WTC11 (cell line): Measurements from ENCODE around the gene VPS8. TPM values are rescaled to one million over a fixed set of nuclear protein-coding genes. Genes with fewer than 3 reads are reported as not detected.

Source experiments
- ATAC-seq: fragments of 200-7000 bp; cut with Tn5 transposase; 2 replicates; pipeline ENCODE4 v1.10.0; 2021; ENCODE audit warnings: mild to moderate bottlenecking, moderate library complexity
- CTCF ChIA-PET: fragments of 300-600 bp; sonication (Branson Sonifier 250); formaldehyde crosslinking; loops from one replicate; lab custom pipeline; 2021; ENCODE audit warnings: antibody characterized with exemption; lab: Charles Lee
- POLR2A ChIA-PET: fragments of 350-600 bp; sonication (Branson Sonifier 250); formaldehyde crosslinking; loops from one replicate; lab custom pipeline; 2021; ENCODE audit warnings: antibody characterized with exemption; lab: Charles Lee
- DNase-seq: peaks from one replicate; pipeline ENCODE4 v3.0.0; 2021; ENCODE audit warnings: low spot score
- H3K27ac Mint-ChIP-seq: 2 replicates; pipeline ENCODE4 v1.8.0; 2021; ENCODE audit warnings: mixed read lengths
- H3K27me3 Mint-ChIP-seq: 2 replicates; pipeline ENCODE4 v1.8.0; 2021; ENCODE audit warnings: low read depth, mild to moderate bottlenecking, moderate library complexity, mixed read lengths
- H3K36me3 Mint-ChIP-seq: 2 replicates; pipeline ENCODE4 v1.8.0; 2021; ENCODE audit warnings: mixed read lengths
- H3K4me1 Mint-ChIP-seq: 2 replicates; pipeline ENCODE4 v1.8.0; 2022; ENCODE audit warnings: mixed read lengths
- H3K4me3 Mint-ChIP-seq: 2 replicates; pipeline ENCODE4 v1.8.0; 2021; ENCODE audit warnings: mild to moderate bottlenecking, moderate library complexity, mixed read lengths
- H3K9me3 Mint-ChIP-seq: 2 replicates; pipeline ENCODE4 v1.8.0; 2021; ENCODE audit warnings: mixed read lengths
- ATF1 ChIP-seq: sonication (generic); formaldehyde crosslinking; IDR thresholded peaks from 2 replicates; pipeline ENCODE4 v1.8.1; 2023; ENCODE audit warnings: mild to moderate bottlenecking, moderate library complexity, missing genetic modification reagents
- ELF4 ChIP-seq: sonication (generic); formaldehyde crosslinking; IDR thresholded peaks from 2 replicates; pipeline ENCODE4 v1.8.1; 2022; ENCODE audit warnings: low read depth, mild to moderate bottlenecking, moderate library complexity, missing genetic modification reagents
- GRHL2 ChIP-seq: fragments of 250-450 bp; sonication (Bioruptor Pico); IDR thresholded peaks from 2 replicates; pipeline ENCODE4 v1.8.0; 2022; ENCODE audit warnings: mild to moderate bottlenecking, moderate library complexity; ENCODE audit not compliant: insufficient replicate concordance, severe bottlenecking
- IRF2 ChIP-seq: sonication (generic); formaldehyde crosslinking; IDR thresholded peaks from 2 replicates; pipeline ENCODE4 v1.8.0; 2022; ENCODE audit warnings: low read depth, missing genetic modification reagents, borderline replicate concordance
- JAZF1 ChIP-seq: fragments of 250-450 bp; sonication (Bioruptor Pico); IDR thresholded peaks from 2 replicates; pipeline ENCODE4 v1.9.0; 2021; ENCODE audit warnings: moderate library complexity, mild to moderate bottlenecking, inconsistent platforms
- NR2C2 ChIP-seq: sonication (generic); formaldehyde crosslinking; IDR thresholded peaks from 2 replicates; pipeline ENCODE4 v1.8.0; 2022; ENCODE audit warnings: mild to moderate bottlenecking, missing genetic modification reagents
- NR3C1 ChIP-seq: sonication (generic); formaldehyde crosslinking; conservative IDR thresholded peaks from 2 replicates; pipeline ENCODE4 v1.8.1; 2023; ENCODE audit warnings: low read depth, mild to moderate bottlenecking, missing genetic modification reagents
- OVOL2 ChIP-seq: fragments of 250-450 bp; sonication (Bioruptor Pico); IDR thresholded peaks from 2 replicates; pipeline ENCODE4 v1.9.0; 2021; ENCODE audit warnings: mild to moderate bottlenecking, borderline replicate concordance
- PRRX2 ChIP-seq: fragments of 250-450 bp; sonication (Bioruptor Pico); IDR thresholded peaks from 2 replicates; pipeline ENCODE4 v1.8.0; 2021; ENCODE audit warnings: mild to moderate bottlenecking
- SMAD3 ChIP-seq: sonication (generic); formaldehyde crosslinking; IDR thresholded peaks from 2 replicates; pipeline ENCODE4 v1.8.0; 2022; ENCODE audit warnings: missing genetic modification reagents, mild to moderate bottlenecking, borderline replicate concordance
- SP1 ChIP-seq: sonication (generic); formaldehyde crosslinking; conservative IDR thresholded peaks from 2 replicates; pipeline ENCODE4 v1.8.1; 2022; ENCODE audit warnings: missing genetic modification reagents
- TP53 ChIP-seq: sonication (generic); formaldehyde crosslinking; IDR thresholded peaks from 2 replicates; pipeline ENCODE4 v1.8.1; 2023; ENCODE audit warnings: mild to moderate bottlenecking, missing genetic modification reagents
- ZNF138 ChIP-seq: sonication (generic); formaldehyde crosslinking; conservative IDR thresholded peaks from 2 replicates; pipeline ENCODE4 v1.8.1; 2022; ENCODE audit warnings: mild to moderate bottlenecking, moderate library complexity, missing genetic modification reagents
- ZNF219 ChIP-seq: sonication (generic); formaldehyde crosslinking; IDR thresholded peaks from 2 replicates; pipeline ENCODE4 v1.8.0; 2023; ENCODE audit warnings: missing genetic modification reagents, mild to moderate bottlenecking, borderline replicate concordance
- ZNF416 ChIP-seq: fragments of 250-450 bp; sonication (Bioruptor Pico); IDR thresholded peaks from 2 replicates; pipeline ENCODE4 v1.9.0; 2021; ENCODE audit warnings: mild to moderate bottlenecking, inconsistent platforms
- total RNA-seq: library from RNA; stranded (reverse); gene quantifications from 3 replicates; pipeline ENCODE4 v1.2.3, GENCODE V29; 2021
- TF ChIP-seq, protein P1 (sequence below): sonication (generic); formaldehyde crosslinking; IDR thresholded peaks from 2 replicates; pipeline ENCODE4 v1.8.1; 2022; ENCODE audit warnings: missing genetic modification reagents, borderline replicate concordance
- TF ChIP-seq, protein P2 (sequence below): fragments of 250-450 bp; sonication (Bioruptor Pico); conservative IDR thresholded peaks from 2 replicates; pipeline ENCODE4 v1.9.0; 2021; ENCODE audit warnings: mild to moderate bottlenecking
- TF ChIP-seq, protein P3 (sequence below): fragments of 200-600 bp; IDR thresholded peaks from 2 replicates; pipeline ENCODE4 v1.8.0; 2022; ENCODE audit warnings: antibody characterized with exemption
- TF ChIP-seq, protein P4 (sequence below): sonication (generic); formaldehyde crosslinking; IDR thresholded peaks from 2 replicates; pipeline ENCODE4 v1.8.1; 2022; ENCODE audit warnings: mild to moderate bottlenecking, moderate library complexity, missing genetic modification reagents
- TF ChIP-seq, protein P5 (sequence below): fragments of 250-450 bp; sonication (Bioruptor Pico); IDR thresholded peaks from 2 replicates; pipeline ENCODE4 v2.1.2; 2022; ENCODE audit warnings: mild to moderate bottlenecking, moderate library complexity
- TF ChIP-seq, protein P6 (sequence below): sonication (generic); formaldehyde crosslinking; IDR thresholded peaks from 2 replicates; pipeline ENCODE4 v1.8.1; 2022; ENCODE audit warnings: mild to moderate bottlenecking, missing genetic modification reagents, moderate library complexity, borderline replicate concordance
- TF ChIP-seq, protein P7 (sequence below): sonication (generic); formaldehyde crosslinking; IDR thresholded peaks from 2 replicates; pipeline ENCODE4 v1.8.1; 2023; ENCODE audit warnings: mild to moderate bottlenecking, missing genetic modification reagents, moderate library complexity
- TF ChIP-seq, protein P8 (sequence below): sonication (generic); formaldehyde crosslinking; IDR thresholded peaks from 2 replicates; pipeline ENCODE4 v1.8.1; 2023; ENCODE audit warnings: mild to moderate bottlenecking, missing genetic modification reagents, borderline replicate concordance

VPS8 gene
- total RNA-seq, 1 experiment from 2014 or later, result 44.9 TPM

DNA sequence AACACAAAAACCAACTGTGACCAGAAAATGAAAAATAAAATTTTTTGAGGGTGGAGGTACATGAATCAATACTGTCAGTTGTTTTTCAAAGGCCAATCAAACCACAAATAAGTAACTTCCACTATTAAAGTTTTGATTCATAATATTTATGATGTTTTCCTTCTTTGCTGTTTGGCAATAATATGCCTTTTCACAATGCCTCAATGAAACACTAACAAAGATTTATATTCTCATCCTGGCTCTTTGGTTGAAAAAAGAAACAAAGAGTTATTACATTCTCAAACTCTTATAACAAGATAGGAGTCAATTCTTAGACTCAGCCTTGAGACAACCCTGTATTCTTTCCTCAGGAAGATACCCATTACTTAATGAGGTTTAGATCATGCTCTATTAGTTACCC is 277.8 kb downstream of the VPS8 start (continued):
- TF ChIP-seq, protein P1, sequence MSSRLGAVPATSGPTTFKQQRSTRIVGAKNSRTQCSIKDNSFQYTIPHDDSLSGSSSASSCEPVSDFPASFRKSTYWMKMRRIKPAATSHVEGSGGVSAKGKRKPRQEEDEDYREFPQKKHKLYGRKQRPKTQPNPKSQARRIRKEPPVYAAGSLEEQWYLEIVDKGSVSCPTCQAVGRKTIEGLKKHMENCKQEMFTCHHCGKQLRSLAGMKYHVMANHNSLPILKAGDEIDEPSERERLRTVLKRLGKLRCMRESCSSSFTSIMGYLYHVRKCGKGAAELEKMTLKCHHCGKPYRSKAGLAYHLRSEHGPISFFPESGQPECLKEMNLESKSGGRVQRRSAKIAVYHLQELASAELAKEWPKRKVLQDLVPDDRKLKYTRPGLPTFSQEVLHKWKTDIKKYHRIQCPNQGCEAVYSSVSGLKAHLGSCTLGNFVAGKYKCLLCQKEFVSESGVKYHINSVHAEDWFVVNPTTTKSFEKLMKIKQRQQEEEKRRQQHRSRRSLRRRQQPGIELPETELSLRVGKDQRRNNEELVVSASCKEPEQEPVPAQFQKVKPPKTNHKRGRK (CRISPR knock-in tag), result no peak
- TF ChIP-seq ZNF138 (CRISPR knock-in tag) (no peak), TP53 (CRISPR knock-in tag) (no peak), GRHL2 (CRISPR knock-in tag) (no peak), SP1 (CRISPR knock-in tag) (no peak), JAZF1 (CRISPR knock-in tag) (no peak), ZNF416 (no peak)
- TF ChIP-seq, protein P2, sequence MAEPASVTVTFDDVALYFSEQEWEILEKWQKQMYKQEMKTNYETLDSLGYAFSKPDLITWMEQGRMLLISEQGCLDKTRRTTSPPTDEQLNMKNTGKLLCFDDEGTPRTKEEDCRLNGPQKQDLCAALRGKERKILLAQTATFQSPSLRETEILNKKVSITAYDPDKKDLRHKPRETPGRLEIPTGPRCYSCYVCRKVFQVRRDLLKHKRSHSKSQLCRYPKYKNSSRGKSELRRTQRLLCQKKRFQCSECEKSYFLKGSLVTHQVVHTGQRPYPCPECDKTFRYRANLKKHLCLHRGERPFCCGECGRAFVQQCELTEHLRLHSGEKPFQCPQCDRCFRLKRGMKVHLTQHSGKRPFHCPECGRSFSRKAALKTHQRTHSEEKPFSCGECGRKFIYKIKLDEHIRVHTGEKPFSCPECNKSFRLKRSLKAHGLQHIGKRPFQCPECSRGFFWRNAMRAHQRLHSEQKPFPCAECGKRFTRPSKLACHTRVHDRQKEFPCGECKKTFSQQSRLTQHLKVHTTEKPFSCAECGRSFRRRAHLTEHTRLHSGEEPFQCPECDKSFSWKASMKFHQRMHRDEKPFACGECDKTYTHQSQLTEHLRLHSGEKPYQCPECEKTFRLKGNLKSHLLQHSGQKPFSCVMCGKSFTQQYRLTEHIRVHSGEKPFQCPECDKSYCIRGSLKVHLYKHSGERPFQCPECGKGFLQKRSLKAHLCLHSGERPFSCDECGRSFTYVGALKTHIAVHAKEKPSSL, result no peak

DNA sequence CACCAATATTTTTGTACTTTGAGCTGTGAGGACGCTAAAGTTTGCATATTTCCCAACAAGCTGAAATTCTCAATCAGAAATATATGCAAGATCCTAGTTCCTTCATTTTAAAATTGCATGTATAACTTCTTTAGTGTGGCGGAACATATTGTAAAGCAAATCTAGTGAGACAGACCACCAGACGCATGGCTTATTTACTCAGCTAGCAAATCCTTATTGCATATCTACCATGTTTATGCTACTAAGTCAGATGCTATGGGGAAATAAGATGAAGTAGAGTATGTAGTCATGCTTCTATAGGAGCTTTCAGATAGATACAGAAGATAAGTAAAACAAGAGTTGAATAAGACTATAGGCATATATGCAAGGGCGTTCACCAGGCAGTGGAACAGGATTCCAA is 278.8 kb downstream of the VPS8 start:
- DNase-seq (no peak), ATAC-seq (no peak)
- peaks cover 9% of the 10 kb centered on the region for H3K4me1 Mint-ChIP-seq
- H3K27me3 Mint-ChIP-seq, result no peaks in the 10 kb centered on the region
- no peak overlapping the region for H3K27ac Mint-ChIP-seq
- H3K36me3 Mint-ChIP-seq, result no peaks in the 10 kb centered on the region
- POLR2A ChIA-PET, result no interaction called here
- CTCF ChIA-PET, result interaction anchor here (0.6 kb wide), 1 partner anchor 269 kb away, joined by 4 read pairs; no protein-coding TSS in a partner anchor
- H3K4me3 Mint-ChIP-seq, result no peak overlapping the region
- H3K9me3 Mint-ChIP-seq, result 0 out of 2 replicates have a peak, but pooled peaks cover 3% of the 10 kb centered on the region
- no peak for TF ChIP-seq ZNF219 (CRISPR knock-in tag)
- TF ChIP-seq, protein P3, sequence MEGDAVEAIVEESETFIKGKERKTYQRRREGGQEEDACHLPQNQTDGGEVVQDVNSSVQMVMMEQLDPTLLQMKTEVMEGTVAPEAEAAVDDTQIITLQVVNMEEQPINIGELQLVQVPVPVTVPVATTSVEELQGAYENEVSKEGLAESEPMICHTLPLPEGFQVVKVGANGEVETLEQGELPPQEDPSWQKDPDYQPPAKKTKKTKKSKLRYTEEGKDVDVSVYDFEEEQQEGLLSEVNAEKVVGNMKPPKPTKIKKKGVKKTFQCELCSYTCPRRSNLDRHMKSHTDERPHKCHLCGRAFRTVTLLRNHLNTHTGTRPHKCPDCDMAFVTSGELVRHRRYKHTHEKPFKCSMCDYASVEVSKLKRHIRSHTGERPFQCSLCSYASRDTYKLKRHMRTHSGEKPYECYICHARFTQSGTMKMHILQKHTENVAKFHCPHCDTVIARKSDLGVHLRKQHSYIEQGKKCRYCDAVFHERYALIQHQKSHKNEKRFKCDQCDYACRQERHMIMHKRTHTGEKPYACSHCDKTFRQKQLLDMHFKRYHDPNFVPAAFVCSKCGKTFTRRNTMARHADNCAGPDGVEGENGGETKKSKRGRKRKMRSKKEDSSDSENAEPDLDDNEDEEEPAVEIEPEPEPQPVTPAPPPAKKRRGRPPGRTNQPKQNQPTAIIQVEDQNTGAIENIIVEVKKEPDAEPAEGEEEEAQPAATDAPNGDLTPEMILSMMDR, result no peak
- no peak for TF ChIP-seq NR3C1
- TF ChIP-seq SMAD3 (CRISPR knock-in tag), result no peak
- no peak for TF ChIP-seq ATF1
- no peak for TF ChIP-seq NR2C2
- TF ChIP-seq, protein P4, sequence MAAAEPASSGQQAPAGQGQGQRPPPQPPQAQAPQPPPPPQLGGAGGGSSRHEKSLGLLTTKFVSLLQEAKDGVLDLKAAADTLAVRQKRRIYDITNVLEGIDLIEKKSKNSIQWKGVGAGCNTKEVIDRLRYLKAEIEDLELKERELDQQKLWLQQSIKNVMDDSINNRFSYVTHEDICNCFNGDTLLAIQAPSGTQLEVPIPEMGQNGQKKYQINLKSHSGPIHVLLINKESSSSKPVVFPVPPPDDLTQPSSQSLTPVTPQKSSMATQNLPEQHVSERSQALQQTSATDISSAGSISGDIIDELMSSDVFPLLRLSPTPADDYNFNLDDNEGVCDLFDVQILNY (CRISPR knock-in tag), result no peak
- TF ChIP-seq, protein P5, sequence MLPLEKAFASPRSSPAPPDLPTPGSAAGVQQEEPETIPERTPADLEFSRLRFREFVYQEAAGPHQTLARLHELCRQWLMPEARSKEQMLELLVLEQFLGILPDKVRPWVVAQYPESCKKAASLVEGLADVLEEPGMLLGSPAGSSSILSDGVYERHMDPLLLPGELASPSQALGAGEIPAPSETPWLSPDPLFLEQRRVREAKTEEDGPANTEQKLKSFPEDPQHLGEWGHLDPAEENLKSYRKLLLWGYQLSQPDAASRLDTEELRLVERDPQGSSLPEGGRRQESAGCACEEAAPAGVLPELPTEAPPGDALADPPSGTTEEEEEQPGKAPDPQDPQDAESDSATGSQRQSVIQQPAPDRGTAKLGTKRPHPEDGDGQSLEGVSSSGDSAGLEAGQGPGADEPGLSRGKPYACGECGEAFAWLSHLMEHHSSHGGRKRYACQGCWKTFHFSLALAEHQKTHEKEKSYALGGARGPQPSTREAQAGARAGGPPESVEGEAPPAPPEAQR, result no peak
- no peak for TF ChIP-seq ELF4 (CRISPR knock-in tag)
- TF ChIP-seq, protein P6, sequence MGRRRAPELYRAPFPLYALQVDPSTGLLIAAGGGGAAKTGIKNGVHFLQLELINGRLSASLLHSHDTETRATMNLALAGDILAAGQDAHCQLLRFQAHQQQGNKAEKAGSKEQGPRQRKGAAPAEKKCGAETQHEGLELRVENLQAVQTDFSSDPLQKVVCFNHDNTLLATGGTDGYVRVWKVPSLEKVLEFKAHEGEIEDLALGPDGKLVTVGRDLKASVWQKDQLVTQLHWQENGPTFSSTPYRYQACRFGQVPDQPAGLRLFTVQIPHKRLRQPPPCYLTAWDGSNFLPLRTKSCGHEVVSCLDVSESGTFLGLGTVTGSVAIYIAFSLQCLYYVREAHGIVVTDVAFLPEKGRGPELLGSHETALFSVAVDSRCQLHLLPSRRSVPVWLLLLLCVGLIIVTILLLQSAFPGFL, result no peak
- TF ChIP-seq, protein P7, sequence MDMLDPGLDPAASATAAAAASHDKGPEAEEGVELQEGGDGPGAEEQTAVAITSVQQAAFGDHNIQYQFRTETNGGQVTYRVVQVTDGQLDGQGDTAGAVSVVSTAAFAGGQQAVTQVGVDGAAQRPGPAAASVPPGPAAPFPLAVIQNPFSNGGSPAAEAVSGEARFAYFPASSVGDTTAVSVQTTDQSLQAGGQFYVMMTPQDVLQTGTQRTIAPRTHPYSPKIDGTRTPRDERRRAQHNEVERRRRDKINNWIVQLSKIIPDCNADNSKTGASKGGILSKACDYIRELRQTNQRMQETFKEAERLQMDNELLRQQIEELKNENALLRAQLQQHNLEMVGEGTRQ (CRISPR knock-in tag), result no peak
- TF ChIP-seq PRRX2 (CRISPR knock-in tag), result no peak
- TF ChIP-seq, protein P8, sequence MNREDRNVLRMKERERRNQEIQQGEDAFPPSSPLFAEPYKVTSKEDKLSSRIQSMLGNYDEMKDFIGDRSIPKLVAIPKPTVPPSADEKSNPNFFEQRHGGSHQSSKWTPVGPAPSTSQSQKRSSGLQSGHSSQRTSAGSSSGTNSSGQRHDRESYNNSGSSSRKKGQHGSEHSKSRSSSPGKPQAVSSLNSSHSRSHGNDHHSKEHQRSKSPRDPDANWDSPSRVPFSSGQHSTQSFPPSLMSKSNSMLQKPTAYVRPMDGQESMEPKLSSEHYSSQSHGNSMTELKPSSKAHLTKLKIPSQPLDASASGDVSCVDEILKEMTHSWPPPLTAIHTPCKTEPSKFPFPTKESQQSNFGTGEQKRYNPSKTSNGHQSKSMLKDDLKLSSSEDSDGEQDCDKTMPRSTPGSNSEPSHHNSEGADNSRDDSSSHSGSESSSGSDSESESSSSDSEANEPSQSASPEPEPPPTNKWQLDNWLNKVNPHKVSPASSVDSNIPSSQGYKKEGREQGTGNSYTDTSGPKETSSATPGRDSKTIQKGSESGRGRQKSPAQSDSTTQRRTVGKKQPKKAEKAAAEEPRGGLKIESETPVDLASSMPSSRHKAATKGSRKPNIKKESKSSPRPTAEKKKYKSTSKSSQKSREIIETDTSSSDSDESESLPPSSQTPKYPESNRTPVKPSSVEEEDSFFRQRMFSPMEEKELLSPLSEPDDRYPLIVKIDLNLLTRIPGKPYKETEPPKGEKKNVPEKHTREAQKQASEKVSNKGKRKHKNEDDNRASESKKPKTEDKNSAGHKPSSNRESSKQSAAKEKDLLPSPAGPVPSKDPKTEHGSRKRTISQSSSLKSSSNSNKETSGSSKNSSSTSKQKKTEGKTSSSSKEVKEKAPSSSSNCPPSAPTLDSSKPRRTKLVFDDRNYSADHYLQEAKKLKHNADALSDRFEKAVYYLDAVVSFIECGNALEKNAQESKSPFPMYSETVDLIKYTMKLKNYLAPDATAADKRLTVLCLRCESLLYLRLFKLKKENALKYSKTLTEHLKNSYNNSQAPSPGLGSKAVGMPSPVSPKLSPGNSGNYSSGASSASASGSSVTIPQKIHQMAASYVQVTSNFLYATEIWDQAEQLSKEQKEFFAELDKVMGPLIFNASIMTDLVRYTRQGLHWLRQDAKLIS (CRISPR knock-in tag), result no peak
- TF ChIP-seq ZNF138 (CRISPR knock-in tag), result no peak
- no peak for TF ChIP-seq IRF2 (CRISPR knock-in tag)
- TF ChIP-seq OVOL2 (CRISPR knock-in tag), result no peak
